Measurements from ENCODE around the gene SLC9A9. TPM values are rescaled to one million over a fixed set of nuclear protein-coding genes. Genes with fewer than 3 reads are reported as not detected.

Gene SLC9A9
- total RNA-seq, 1 experiment from 2014 or later: 0.20 TPM

DNA sequence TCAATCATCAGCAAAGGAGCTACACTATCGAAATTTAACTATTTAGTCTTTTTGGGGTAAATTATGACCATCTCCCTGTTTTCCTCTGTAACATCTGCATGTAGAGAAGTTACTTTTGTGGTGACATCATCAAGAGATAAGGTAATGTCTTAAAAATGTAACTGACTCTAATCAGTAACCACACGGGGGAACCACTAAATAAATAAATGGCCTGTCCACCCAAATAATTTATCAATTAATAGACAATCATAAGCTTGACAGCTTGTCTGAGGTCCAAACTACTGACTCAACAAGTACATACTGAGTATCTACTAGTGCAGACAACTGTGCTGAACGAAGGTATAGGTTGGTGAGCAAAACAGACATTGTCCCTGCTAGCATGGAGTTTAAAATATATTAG, 219.3 kb downstream of the SLC9A9 start:
- DNase-seq: no peak
- no peaks in the 10 kb centered on the region for H3K27me3 ChIP-seq
- no peaks in the 10 kb centered on the region for H3K36me3 ChIP-seq

DNA sequence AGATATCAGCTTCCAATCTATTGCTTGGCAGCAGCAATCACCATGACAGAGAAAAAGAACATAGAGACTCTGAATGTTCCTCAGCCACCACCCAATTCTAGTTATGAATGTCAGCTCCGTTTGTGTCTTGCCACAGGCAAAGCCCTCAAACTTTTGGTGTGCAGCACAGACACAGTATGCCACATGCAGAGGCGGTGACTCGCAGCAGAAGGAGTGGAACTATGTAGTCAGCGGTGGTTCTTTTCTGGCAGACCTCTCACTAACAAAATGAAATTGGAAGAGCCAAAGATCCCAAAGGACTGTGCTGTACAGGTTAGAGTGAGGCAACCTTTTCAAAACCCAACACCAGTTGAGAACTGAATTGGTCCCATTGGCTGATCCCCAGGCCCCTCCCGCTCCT, 220.9 kb downstream of the SLC9A9 start:
- H3K36me3 ChIP-seq: no peaks in the 10 kb centered on the region
- peak; percentile 48 for DNase-seq

More for the DNA sequence above, 219.3 kb downstream of the SLC9A9 start:
- Histone ChIP-seq H3K4me3 (no peak overlapping the region), H3K9me3 (no peaks in the 10 kb centered on the region)

DNA sequence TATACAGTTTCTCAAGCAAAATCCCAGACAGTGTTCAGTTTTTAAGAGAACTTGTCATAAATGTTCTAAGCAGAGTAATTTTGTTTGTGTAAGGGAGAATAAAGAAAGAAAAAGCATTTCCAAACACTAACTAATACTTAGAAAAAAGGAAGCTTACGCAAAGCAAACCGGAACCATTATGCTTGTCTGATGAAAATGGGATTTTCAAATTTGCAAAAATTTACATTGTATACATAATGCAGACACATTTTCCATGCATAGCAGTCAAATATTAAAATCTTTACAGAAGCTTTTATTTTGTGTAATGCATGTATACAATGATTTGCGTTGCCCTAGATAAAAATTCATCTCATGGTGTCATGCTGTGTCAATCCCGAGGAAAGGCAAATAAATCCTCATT, 229.0 kb downstream of the SLC9A9 start:
- no peaks in the 10 kb centered on the region for H3K27me3 ChIP-seq
- DNase-seq: no peak
- H3K4me3 ChIP-seq: no peak overlapping the region
- peaks cover 3% of the 10 kb centered on the region; the same call in 1 of the 2 replicates for H3K9me3 ChIP-seq
- no peaks in the 10 kb centered on the region for H3K36me3 ChIP-seq

More for the DNA sequence above, 220.9 kb downstream of the SLC9A9 start:
- H3K4me3 ChIP-seq: no peak overlapping the region
- no peaks in the 10 kb centered on the region for H3K27me3 ChIP-seq
- H3K9me3 ChIP-seq: peaks cover 3% of the 10 kb centered on the region; the same call in 1 of the 2 replicates

DNA sequence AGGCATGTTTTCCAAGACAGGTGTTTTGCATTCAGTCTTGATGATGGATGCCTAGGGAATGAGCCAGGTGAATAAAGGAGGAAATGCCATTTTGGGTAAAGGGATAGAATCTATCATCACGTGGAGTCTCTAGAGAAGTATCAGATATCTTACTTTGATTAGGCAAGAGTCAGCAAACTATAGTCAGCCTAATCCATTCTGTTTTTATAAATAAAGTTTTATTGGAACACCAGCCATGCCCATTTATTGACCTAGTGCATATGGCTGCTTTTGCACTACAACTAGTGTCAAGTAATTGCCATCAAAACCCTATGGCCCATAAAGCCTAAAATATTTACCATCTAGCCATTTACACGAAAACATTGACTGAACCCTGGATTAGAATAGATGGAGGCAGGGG, 231.2 kb downstream of the SLC9A9 start:
- H3K4me3 ChIP-seq: no peak overlapping the region
- H3K9me3 ChIP-seq: no peaks in the 10 kb centered on the region
- H3K36me3 ChIP-seq: no peaks in the 10 kb centered on the region
- no peak for DNase-seq
- no peaks in the 10 kb centered on the region; the same call in 1 of the 2 replicates for H3K27me3 ChIP-seq

DNA sequence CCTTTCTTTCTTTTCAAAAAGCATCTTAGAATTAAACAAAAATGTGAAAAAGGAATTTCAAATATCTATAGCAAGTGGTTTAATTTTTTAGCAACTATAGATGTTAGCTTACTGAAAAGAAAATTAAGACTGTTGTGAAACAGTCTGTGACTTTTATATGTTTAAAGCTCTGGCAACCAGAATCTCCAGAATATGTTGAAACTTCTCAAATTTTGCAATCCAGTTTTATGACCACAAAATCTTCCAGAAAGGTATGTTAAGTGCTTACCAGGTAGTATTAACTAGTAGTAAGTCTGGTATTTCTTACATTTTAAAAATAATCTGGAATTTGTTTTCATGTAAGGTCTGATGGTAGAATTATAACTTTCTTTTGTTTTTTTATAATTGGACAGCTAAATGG, 235.0 kb downstream of the SLC9A9 start:
- DNase-seq: no peak
- Histone ChIP-seq H3K9me3 (no peaks in the 10 kb centered on the region), H3K4me3 (no peak overlapping the region), H3K36me3 (no peaks in the 10 kb centered on the region), H3K27me3 (no peaks in the 10 kb centered on the region; the same call in 1 of the 2 replicates)

DNA sequence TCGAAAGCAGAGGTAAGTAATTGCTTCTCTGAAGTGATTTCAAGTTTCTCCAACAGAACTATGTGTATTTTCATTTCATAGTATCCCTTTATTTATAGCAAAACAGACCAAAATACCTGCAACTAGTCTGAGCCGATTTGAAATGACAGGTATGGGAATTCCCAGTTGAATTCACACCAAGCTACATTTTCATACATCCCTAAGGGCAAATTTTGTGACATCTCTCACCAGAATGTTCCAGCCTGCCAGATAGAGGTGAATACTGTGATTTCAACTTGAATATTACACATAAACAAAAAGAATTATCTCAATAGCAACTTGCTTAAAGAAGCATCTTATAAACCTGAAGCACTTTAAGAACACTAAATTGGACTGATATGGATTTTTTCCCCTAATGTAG, 235.7 kb downstream of the SLC9A9 start:
- no peaks in the 10 kb centered on the region for H3K36me3 ChIP-seq
- H3K27me3 ChIP-seq: no peaks in the 10 kb centered on the region; the same call in 1 of the 2 replicates
- no peak overlapping the region for H3K4me3 ChIP-seq
- no peak for DNase-seq
- no peaks in the 10 kb centered on the region for H3K9me3 ChIP-seq

DNA sequence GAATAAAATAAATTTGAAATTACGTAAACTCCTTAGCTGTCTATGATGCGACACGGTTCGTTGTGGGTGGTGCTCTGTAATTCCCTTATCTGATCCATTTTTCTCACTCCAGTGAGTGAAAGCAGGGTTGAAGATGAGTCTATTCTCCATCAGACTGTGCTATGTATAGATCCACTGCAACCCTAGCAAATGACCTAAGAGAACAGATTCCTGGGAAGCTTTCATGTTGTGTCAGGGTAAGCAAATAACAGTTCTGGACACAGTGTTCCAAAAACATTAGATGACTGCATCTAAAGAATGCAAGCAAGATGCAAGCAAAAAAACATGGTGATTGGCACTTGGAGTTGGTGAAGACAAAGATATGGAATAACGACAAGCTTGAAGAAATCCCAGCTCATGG, 239.3 kb downstream of the SLC9A9 start:
- Histone ChIP-seq H3K4me3 (no peak overlapping the region), H3K9me3 (no peaks in the 10 kb centered on the region), H3K36me3 (no peaks in the 10 kb centered on the region), H3K27me3 (no peaks in the 10 kb centered on the region; the same call in 1 of the 2 replicates)
- no peak for DNase-seq

DNA sequence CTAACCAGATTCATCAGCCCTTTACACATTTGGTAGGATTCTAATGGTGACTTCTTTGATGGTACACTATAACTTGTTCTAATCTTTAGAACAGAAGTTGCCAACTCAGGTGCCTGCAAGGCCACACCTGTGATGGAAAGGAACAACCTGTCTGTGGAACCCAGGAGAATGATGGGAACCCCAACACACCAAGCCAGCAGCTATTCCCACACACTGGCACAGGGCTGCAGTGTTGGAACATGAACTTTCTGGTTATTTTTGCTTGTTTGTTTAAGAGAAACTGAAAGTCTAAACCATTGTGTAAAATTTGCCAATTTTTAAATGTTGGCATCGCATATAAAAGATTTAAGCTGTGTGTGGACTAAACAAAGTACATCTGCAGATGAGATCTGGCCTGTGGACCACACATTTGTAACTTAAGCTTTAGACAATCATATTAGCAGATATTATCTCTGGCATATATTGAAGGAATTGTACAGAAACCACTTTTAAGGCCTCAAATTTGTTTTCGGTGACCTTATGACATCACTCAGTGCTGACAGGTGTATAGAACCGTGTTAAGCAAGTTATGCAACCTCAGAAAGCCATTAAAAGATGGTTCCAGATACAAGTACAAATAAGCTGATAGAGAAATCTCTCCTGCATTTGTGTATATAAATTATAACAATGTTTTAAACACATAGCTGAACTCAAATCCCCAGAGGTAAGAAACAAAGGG, 242.9 kb downstream of the SLC9A9 start:
- Histone ChIP-seq H3K4me3 (no peak overlapping the region), H3K36me3 (no peaks in the 10 kb centered on the region), H3K27me3 (no peaks in the 10 kb centered on the region), H3K9me3 (no peaks in the 10 kb centered on the region)
- DNase-seq: no peak

DNA sequence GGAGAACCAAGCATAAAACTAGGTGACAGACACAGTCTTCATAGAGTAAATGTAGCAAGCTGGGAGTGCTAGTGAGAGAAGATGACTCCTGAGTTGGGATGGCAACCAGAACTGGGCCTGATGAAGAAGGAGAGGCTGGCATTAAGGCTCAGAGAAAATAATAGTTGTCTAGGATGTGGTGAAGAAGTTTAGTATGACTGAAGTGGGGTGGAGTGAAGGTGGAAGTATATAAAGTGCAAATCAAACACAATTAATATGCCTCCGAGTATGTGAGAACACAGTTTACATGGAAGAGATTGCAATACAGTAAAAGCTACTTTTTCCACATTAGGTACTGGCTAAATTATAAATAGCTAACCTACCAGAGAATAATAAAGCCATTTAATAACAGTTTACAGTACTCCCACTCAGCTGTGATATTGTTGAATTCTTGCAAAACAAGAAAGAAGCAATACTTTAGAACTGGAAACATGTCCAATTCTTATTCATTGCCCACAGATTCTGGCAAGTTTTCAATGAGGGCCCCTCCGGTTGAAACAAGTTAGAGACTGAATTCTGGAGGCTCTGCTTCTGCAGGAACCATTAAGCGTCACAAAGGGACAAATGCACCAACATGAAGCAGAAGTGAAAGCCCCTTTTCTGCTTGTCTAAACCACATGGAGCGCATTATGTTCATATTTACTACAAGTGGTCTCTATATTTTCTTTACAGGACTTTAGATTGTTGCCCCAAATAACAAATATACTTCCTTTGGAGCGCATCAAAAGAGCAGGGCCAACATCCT, 243.7 kb downstream of the SLC9A9 start:
- no peak for DNase-seq
- Histone ChIP-seq H3K4me3 (no peak overlapping the region), H3K36me3 (no peaks in the 10 kb centered on the region), H3K9me3 (no peaks in the 10 kb centered on the region), H3K27me3 (no peaks in the 10 kb centered on the region)

DNA sequence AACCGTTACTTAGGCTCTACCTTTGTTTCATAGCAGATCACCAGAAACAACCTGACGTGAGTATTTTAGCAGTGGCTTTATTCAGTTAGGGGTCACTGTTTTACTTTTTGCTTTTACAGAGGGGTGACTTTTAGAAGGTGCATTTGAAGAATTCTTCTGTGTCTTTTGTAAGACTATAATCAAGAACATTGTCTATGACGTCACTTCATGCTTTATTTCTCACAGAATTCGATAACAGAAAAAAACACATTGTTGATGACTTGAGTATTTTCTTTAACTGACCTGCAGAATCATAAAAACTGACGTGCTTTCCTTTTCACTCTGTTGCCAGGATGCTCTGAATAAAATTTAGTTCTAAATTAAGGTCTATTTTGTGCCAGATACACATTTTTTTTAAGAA, 244.5 kb downstream of the SLC9A9 start:
- DNase-seq: no peak
- H3K36me3 ChIP-seq: no peaks in the 10 kb centered on the region
- H3K27me3 ChIP-seq: no peaks in the 10 kb centered on the region
- H3K4me3 ChIP-seq: no peak overlapping the region
- no peaks in the 10 kb centered on the region for H3K9me3 ChIP-seq

DNA sequence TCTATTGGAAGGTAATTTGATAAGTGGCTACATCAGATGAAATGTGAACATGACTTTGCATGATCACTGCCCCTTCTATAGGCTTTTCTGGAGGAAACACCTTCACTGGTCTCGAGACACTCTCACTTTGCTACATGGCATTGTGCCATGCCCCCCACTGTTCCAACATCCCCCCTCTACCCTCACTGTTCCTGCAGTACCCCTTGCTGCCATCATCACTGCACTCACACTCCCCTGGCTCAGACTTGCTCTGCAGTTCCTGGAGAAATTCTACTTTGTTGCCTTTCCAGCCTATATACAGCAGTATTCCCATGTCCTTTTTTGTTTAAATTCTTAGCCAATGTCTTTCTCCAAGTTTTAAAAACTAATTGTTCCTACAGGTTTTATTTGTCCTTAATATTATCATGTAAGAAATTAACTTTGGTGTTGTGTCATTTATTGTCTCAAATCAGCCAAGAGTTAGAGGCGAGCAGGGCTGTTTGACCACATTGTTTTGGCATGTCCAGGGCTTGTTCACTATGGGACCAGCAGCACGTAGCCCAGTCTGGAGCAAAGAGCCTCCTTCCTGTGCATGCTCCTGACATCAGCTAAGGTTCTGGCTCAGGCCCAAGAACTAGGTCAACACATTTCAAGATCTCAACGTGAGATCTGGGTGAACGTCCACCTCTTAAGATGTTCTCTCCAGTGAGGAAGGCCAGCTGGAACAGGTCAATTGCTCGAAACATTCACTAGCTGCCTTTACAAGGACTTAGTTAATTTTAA, 246.4 kb downstream of the SLC9A9 start:
- no peaks in the 10 kb centered on the region for H3K36me3 ChIP-seq
- no peaks in the 10 kb centered on the region for H3K27me3 ChIP-seq
- no peak overlapping the region for H3K4me3 ChIP-seq
- no peaks in the 10 kb centered on the region for H3K9me3 ChIP-seq
- DNase-seq: no peak

DNA sequence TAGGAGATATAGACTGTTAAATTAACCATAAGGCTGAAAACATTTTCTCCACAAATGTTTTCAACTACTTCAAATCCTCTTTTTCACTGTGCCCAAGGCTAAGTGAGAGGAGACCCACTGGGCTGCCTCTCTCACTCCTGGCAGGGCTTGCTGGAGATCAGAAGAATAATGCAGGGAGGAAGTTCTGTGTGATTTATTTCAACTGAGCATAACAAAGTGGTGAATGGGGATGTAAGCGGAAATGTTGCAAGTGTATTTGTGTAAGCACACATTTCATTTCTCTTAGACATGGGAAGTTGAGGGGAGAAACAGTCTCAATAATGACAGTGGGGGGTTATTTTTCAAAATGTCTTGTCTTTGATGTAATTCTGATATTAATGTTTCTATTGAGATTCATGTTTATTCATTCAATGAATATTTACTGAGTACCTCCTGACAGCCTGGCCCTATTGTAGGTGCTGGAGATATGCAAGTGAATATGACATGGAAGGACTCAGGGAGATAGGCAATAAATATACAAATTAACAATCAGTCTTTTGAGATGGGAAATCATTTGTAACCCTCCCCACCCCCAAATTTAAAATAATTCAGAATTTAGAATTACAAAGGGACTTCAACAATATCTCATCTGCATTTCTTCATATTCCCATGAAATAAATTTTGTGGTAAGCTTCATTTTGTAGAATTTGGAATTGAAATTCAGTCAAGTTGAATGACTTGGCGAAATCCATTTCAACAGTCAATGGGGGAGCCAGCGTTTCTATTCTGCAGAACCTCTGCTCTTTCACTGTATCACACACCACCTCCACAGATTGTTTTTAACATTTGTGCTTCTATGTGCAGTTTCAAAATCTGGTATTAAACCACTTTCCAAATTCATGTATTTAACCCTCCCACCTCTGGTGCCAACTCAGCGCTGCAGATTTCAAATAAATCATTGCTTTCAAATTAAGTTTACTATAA, 247.2 kb downstream of the SLC9A9 start:
- no peaks in the 10 kb centered on the region for H3K9me3 ChIP-seq
- no peaks in the 10 kb centered on the region for H3K36me3 ChIP-seq
- H3K4me3 ChIP-seq: no peak overlapping the region
- no peaks in the 10 kb centered on the region for H3K27me3 ChIP-seq
- no peak for DNase-seq

DNA sequence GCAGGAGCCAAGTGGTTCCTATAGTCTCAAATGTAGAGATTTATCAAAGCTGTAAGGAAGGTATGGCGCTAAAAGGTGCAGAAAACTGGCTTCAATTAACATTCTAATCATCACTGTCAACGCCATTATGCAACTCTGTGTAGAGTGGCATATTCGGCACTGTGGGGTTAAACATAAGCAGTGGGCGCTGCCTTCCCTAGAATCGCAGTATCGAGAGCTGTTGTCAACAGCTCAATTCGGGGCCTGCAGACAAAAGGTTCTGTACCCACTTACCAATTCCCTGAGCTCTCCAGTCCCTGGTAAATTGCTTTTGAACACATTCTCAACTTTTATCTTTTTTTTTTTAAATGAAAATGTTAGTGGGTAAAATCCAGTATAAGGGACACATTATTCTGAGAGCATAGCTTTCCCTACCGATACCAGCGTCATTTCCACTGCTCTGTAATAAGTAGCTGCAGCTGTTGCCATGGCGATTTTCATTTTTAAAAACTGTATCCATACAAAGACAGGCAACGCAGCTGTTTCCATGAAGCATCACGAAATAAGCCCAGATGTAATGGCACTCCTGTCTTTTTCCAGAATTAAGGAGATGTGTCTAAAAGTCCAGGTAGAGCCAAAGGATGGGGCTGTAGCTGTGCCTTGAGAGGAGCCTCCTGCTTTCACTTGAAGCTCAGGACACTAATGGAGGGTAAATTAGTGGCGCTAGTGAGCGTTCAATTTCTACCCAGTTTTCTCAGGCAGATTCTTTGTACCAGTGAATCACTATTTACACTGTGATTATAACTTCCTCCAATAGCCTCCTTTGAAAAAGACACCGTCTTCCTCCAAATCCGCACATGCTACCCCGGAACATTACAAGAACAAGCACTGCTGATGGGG, 250.3 kb downstream of the SLC9A9 start:
- Histone ChIP-seq H3K9me3 (no peaks in the 10 kb centered on the region), H3K27me3 (no peaks in the 10 kb centered on the region), H3K36me3 (no peaks in the 10 kb centered on the region), H3K4me3 (no peak overlapping the region)
- no peak for DNase-seq

DNA sequence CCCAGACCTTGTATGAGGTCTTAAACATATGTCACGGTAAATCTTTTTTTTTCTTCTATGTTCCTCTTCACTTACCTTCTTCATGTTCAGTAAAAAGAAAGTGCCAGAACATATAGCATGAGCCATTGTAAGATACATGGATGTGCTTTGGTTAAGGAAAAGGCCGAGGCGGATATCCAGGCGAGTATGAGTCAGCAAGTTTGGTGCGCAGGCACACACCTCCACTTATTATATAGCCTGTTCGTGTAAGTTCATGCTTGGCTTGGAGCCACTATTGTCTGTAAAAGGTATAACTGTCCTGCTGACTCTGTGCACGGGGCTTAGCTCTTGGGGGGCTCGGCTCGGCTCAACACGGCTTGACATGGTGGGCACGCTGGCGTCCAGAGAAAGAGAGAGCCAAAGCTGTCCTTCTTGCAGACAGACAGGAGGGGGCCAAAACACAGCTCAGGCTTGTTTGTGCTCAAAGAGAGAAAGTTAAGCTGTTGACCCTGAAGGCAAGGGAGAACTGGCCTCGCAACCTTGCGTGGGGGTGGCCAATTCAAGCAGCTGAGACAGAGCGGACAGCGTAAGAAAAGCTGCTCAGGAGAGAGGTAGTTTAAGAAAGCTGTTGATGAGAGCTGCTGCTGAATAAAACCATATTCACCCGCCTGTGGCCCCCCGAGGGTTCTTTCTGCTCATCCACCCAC, 251.2 kb downstream of the SLC9A9 start:
- Histone ChIP-seq H3K4me3 (no peak overlapping the region), H3K36me3 (no peaks in the 10 kb centered on the region), H3K27me3 (no peaks in the 10 kb centered on the region), H3K9me3 (no peaks in the 10 kb centered on the region)
- DNase-seq: no peak

Data from MG63 (cell line).